ENCODE data around the gene BANF1. TPM values are rescaled to one million over a fixed set of nuclear protein-coding genes. Genes with fewer than 3 reads are reported as not detected.

The BANF1 gene
- total and polyA plus RNA-seq, 10 of the 15 experiments (the other 5 are each of a cell fraction or from before 2014, with no cell fraction given): 99.0 to 574 (median 297) TPM

DNA sequence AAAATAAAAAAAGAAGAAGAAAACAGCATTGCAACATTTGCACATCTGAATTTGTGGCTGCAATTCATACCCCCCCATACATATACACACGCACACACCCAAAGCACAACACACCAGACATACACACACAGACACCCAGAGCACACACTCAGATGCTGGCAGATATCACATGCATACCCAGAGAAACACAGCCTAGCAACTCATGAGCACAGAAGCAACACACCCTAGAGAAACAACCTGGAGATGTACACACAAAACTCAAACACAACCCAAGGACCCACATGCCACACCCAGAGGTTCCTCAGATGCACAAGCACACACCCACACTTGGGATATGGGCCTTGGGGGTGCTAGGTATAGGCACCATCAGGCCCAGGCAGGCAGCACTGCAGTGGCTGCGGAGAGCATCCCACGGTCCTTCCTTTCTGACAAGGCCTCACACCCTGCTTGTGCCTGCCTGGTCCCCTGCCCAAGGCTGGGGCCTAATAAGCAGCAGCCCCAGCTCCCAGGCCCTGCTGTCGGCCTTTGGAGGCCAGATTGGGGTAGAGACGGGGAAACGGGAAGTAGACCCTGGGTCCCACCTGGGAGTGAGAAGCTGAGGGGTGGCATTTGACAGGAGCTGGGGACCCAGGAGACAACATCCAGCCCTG is 12.6 kb downstream of the BANF1 start (continued):
- TF ChIP-seq, protein P1, sequence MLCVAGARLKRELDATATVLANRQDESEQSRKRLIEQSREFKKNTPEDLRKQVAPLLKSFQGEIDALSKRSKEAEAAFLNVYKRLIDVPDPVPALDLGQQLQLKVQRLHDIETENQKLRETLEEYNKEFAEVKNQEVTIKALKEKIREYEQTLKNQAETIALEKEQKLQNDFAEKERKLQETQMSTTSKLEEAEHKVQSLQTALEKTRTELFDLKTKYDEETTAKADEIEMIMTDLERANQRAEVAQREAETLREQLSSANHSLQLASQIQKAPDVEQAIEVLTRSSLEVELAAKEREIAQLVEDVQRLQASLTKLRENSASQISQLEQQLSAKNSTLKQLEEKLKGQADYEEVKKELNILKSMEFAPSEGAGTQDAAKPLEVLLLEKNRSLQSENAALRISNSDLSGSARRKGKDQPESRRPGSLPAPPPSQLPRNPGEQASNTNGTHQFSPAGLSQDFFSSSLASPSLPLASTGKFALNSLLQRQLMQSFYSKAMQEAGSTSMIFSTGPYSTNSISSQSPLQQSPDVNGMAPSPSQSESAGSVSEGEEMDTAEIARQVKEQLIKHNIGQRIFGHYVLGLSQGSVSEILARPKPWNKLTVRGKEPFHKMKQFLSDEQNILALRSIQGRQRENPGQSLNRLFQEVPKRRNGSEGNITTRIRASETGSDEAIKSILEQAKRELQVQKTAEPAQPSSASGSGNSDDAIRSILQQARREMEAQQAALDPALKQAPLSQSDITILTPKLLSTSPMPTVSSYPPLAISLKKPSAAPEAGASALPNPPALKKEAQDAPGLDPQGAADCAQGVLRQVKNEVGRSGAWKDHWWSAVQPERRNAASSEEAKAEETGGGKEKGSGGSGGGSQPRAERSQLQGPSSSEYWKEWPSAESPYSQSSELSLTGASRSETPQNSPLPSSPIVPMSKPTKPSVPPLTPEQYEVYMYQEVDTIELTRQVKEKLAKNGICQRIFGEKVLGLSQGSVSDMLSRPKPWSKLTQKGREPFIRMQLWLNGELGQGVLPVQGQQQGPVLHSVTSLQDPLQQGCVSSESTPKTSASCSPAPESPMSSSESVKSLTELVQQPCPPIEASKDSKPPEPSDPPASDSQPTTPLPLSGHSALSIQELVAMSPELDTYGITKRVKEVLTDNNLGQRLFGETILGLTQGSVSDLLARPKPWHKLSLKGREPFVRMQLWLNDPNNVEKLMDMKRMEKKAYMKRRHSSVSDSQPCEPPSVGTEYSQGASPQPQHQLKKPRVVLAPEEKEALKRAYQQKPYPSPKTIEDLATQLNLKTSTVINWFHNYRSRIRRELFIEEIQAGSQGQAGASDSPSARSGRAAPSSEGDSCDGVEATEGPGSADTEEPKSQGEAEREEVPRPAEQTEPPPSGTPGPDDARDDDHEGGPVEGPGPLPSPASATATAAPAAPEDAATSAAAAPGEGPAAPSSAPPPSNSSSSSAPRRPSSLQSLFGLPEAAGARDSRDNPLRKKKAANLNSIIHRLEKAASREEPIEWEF (IDR thresholded peaks at IDR 0.05; ENCODE audit: insufficient replicate concordance, low read depth, low read length): no peak

DNA sequence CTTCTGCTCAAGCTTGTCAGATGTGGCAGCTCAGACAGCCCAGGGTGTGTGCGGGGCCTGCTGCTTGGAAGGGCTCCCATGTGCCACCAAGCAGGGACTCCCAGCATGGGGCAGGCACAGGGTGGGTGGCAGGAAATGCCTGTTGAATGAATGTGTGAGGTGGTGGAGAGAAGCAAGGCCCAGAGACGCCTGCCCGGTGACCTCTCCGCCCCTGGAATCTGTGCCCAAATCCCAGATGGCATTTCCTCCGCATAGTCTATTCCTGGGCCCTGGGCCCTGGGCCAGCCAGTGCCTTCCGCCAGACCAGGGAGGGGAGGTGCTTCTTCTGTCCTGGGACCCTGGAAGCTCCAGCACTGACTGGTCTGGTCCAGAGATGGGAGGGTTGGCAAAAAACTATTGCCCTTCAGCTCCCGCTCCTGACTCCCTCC is 13.2 kb downstream of the BANF1 start:
- no peak overlapping the region for H3K4me2 ChIP-seq (ENCODE audit: control insufficient read depth, insufficient read depth)
- ChIA-PET RAD21 (ENCODE audit: unreplicated experiment) (no interaction called here), POLR2A (no interaction called here), CTCF (no interaction called here), SMC1A (ENCODE audit: uncharacterized antibody, unreplicated experiment) (no interaction called here)
- H2AFZ ChIP-seq (ENCODE audit: control insufficient read depth, low read depth, low read length): no peak overlapping the region
- H3K27me3 ChIP-seq (replicated peaks in 1 of 2; ENCODE audit: control insufficient read depth in 2 of 2, insufficient read depth in 2 of 2, low read length in 1 of 2): peaks cover 3 to 7% of the 10 kb centered on the region in 2 experiments
- BruUV-seq (replicated peaks): no TSS peak
- H4K20me1 ChIP-seq (ENCODE audit: control insufficient read depth, insufficient read depth): no peaks in the 10 kb centered on the region
- no peak overlapping the region for H3K27ac ChIP-seq (ENCODE audit: control insufficient read depth, insufficient read depth)
- no peak for DNase-seq (ENCODE audit: low read depth, low spot score)
- in situ Hi-C loops (cut with MboI) (no loop called here), intact Hi-C loops (cut with micrococcal nuclease; ENCODE audit: unreplicated experiment) (no loop called here)
- no peak for FAIRE-seq
- H3K4me3 ChIP-seq: no peak overlapping the region
- no peak for TF ChIP-seq TBL1XR1 (IDR thresholded peaks at IDR 0.05; ENCODE audit: low read depth, low read length)
- no peak for ATAC-seq
- no peaks in the 10 kb centered on the region for H3K79me2 ChIP-seq (ENCODE audit: control insufficient read depth, insufficient read depth, low read length)
- no peaks in the 10 kb centered on the region for H3K9me3 ChIP-seq (replicated peaks; ENCODE audit: control insufficient read depth, insufficient read depth, low read length)
- no peaks in the 10 kb centered on the region for H3K36me3 ChIP-seq (ENCODE audit: control insufficient read depth in 2 of 2, insufficient read depth in 2 of 2, low read length in 1 of 2)
- 86% methylated on average over 6 of the region's 7 CpGs for WGBS (ENCODE audit: insufficient coverage, insufficient replicate concordance, low lambda C conversion rate, missing lambda C conversion rate)
- H3K9ac ChIP-seq (ENCODE audit: control insufficient read depth, insufficient read depth, low read length): no peak overlapping the region
- no peaks in the 10 kb centered on the region for H3K4me1 ChIP-seq (ENCODE audit: control insufficient read depth, insufficient read depth, low read length)
